HG02588 (cell line): ENCODE results near the gene TRPV6.

Experiments used
- ATAC-seq: cut with Tn5 transposase; IDR thresholded peaks from one replicate; pipeline ENCODE4 v1.9.1; 2021; ENCODE audit warnings: mild to moderate bottlenecking, moderate library complexity; ENCODE audit not compliant: unreplicated experiment

TRPV6 gene

DNA sequence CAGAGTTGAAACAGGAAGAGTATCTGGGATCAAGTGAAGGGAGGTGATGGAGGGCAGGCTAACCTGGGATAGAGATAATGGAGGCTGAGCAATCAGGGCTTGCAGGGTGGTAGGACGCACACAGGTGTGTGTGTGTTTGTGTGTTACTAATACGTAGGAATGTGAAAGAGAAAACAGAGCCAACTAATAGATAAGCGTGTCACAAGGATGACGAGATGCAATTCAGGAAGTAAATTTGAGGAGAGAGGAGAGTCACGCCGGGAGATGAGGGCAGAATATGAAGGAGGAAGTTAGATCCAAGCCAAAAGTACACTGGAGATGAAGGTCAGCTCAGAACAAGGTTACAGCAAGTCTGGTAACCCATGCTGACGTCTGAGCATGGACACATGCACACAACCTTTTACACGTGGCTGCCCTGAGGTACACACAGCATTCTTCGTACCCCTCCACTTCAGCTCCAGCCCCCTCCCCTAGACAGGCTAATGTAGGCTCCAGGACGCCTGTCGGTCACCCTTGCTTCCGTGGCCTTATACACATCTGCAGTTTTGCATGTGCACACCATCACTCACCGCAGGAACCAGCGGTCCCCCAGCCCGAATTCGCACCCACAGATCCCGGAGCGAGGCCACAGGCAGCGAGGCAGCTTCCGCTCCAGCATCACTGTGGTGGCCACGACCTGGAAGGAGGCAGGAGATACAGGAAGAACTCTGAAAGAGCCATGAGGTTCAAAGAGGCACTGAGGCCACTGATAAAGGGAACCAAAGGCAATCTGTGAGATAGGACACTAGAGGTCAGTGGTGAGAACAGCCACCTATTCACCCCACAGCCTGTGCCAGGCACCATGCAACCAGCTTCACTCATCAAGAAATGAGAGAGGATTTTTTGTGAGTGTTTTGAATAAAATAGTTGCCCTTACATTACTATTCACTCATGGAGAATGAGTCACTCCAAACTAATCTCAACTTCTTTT is 23.7 kb upstream of the TRPV6 start:
- ATAC-seq = no peak

DNA sequence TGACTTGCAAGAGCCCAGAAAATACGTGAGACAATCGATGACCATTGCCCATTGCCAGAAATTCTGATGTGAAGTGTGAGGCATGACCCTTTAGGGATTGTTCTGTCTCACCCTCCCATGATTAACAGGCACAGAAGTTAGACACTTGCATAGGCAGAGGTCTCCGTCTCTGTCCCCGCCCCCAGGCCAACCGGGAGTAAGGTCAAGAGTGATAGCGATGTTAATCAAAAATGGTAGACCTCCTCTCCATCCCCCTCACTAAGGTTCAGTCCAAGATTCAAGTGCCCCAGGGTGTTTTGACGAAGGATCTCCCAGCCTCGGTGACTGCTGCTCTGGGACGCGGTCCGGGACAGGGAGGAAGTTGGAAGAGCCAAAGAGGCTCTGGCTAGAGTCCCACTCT is 22.7 kb upstream of the TRPV6 start:
- no peak for ATAC-seq

- ATAC-seq = no peak
These were observed 21.1 kb upstream of the TRPV6 start for GRCh38 chr7:142906643-142907042.

DNA sequence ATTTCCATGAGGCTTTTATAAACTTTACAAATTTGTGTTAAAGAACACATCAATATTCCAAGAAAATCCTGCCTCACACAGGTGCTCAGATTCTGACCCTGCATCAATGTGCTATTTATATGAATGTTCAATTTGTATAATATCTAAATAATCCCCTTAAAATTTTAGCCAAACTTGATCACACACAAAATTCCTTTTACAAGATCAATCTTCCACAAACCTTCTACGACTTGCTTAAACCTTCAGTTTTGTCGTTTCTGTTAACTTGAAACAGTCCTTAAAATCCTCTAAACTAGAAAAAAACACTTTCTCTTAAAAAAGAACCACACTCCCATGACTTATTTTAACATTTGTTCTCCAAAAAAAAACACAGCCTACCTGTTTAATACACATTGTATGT is 20.2 kb upstream of the TRPV6 start:
- ATAC-seq = no peak

DNA sequence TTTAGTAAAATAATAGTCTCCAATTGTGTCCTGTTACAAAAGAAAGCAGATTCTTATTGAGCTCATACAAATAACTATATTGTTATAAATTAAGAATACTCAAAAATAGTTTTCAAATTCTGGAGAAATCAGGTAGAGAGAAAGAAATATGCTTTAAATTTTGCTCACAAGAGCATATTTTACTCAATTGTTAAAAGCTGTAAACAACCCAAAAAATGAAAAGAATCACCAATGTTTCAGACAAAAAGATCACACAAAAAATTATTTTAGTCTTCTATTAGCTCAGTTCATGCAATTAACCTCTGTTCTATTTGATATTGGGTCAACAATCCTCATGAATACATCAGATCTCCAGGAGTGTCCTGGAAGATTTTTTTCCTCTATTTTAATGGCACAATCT is 18.6 kb upstream of the TRPV6 start:
- ATAC-seq = no peak

GRCh38 chr7:142901426-142902259 is 16.1 kb upstream of the TRPV6 start:
- no peak for ATAC-seq

DNA sequence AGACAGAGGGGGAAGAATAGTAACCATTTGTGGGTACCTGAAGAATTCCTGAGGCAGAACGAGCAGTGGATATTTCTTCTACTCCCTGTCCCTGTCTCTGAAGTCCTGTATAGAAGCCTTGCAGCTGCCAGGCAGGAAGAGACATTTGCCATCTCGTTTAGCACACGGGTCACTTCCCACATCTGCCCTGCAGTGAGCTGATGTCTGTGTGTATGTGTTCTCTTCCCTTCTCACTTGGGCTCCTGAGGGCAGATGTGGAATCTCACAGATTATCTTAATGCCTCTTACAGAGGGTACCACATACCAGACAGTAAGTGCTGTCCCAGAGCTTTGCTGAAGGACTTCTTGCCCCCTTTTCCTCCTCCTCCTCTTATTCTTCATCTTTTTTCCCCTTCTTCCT is 14.1 kb upstream of the TRPV6 start:
- ATAC-seq = no peak

- ATAC-seq = no peak
These were observed 13.0 kb upstream of the TRPV6 start for GRCh38 chr7:142898377-142899170.

- no peak for ATAC-seq
These were observed 12.1 kb upstream of the TRPV6 start for GRCh38 chr7:142897691-142898090.

DNA sequence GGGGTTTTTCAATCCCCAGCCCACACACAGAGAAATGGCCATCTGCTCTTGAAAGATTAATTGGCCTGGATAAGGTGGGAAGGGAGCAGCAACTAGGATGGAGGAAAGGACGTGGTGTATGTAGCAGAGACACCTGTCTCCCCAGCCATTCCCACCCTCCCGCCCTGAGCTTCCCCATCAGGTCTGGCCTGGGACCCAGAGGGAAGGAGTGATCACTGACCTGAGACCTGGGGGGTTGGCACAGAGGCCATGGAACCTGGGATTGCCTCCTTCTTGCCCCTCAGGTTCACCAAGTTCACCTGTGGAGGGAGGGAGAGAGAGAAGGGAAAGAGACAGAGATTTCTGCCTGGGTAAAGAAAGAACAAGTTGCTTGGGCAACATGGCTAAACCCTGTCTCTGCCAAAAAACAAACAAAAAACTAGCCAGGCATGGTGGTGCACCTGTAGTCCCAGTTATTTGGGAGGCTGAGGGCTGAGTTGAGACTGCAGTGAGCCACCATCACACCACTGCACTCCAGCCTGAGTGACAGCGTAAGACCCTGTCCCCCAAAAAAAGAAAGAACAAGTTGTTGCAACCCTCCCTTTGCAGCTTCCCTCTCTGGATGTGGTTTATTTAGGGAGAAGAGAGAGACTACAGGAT is 11.3 kb upstream of the TRPV6 start:
- no peak for ATAC-seq

DNA sequence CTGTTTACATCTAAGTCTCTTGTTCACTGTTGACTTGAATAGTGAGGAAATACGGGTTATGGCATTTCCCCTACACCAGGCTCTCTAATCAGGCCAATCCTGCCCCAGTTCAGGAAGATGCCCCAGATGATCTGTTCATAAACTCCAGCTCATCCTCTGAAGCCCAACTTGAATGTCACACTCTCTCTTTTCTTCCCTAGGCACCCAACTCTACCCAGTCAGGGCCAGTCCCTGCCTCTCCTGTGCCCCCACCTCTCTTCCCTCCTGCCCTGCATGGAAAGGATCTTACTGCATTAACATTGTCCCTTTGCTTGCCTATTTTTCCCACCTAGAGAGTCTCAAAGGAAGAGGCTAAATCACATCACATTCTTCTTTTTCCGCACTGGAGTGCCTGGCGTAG is 10.6 kb upstream of the TRPV6 start:
- no peak for ATAC-seq

DNA sequence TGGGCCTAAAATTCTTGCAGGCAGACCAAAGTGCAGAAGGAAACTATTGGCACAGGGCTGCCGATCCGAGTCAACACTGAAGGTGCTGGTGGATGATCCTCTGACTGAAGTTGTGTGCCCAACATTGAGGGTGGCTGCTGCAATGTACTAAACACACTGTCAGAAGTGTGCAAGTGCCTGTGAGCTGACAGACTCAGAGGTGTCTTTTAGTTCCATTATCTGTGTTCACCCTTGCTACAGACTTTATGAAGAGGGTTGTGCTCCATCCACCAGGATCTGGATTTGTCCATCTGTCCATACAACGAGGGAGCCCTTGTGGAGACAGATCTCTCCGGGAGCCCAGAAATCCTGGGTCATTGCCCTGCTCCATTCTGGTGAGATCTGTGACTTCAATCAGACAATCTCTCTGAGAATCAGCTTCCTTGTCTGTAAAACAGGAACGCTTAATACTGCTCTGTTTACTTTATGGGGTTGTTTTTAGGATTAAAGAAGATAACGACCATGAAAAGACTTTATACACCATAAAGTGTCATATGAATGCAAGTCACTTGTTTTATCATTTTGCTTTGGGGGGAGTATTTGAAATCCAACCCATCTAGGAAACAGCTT is 9.5 kb upstream of the TRPV6 start:
- ATAC-seq = no peak

GRCh38 chr7:142894112-142894984 is 8.8 kb upstream of the TRPV6 start:
- no peak for ATAC-seq

DNA sequence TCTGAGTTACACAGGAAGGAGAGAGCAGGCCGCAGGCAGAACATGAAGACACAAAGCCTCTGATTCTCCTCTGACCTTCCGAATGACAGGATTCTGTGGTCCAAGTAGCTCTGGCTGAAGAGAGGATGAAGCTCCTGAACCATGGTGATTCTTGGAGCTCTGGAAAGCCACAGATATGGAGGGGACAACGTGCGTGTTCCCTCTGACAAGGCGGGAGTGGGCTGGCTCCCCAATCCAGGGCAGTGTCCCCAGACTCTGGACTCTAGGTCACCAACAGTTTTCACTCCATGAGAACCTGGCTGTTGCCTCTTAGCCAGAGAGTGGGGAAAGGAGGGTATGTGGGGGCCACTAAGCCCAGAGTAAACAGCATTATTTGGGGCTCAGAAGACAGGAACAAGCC is 7.4 kb upstream of the TRPV6 start:
- no peak for ATAC-seq

DNA sequence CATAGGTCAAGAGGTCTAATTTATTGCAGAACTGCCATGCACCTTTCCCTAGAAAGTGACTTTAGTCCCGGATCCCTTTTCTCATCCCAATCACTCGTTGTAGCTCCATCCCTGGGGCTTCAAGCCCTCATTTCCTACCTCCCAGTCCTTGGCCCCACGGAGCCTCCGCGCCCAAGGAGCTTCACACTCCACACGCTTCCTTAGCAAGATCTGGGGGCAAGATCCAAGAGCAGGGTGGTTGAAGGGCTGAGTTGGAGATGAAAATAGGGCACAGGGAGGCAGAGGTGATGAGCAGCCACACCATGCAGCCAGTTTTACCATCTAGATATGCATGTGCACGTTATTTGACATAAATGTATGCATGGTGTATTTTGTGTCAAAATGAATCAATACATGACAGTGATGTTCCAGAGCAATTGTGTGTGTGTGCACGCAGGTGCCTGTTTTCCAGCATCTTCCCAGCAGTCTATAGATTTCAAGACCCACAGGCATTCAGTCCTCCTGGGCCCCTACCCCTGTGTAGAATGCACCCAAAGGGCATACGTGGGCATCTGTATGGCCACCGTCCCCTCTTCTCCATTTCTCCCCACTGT is 6.0 kb upstream of the TRPV6 start:
- ATAC-seq = no peak

DNA sequence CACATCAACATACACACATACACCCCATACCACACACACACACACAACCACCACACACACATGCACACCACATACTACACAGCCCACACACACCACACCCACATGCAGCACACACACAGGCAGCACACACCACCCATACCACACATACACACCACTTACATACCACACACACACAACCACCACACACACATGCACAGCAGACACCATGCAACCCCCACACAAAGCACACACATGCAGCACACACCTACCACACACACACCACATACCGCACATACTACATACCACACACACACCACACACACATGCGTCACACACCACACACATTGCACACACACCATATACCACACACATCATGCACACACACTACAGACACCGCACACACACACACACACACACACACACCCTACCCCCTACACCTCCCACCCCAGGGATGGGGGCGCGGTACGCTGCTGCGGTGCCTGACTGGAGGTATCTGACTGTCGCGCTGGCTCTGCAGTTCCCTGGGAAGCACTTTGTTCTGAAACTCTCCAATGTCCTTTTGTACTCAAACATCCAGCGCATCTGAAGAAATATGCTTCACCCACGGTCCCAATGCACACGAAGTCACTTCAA is 5.4 kb upstream of the TRPV6 start:
- ATAC-seq = no peak

- no peak for ATAC-seq
These were observed 4.3 kb upstream of the TRPV6 start for GRCh38 chr7:142889816-142890215.

- no peak for ATAC-seq
These were observed 1.9 kb upstream of the TRPV6 start for GRCh38 chr7:142887282-142888015.
